K562 (cell line): Measurements from ENCODE around the gene ATP1A3. TPM values are rescaled to one million over a fixed set of nuclear protein-coding genes. Genes with fewer than 3 reads are reported as not detected.
A peak's percentile ranks its signal among the peaks of the same experiment; 100 is the strongest.

Source experiments
- ATAC-seq: fragments of 200-7000 bp; cut with Tn5 transposase; 3 replicates; pipeline ENCODE4 v1.9.1; 2020; ENCODE audit warnings: moderate library complexity
- BruUV-seq: library from RNA; stranded (reverse); fragments of 400-500 nt; replicated peaks from 2 replicates; lab custom pipeline; 2021; lab: Mats Ljungman, UMichigan
- CTCF ChIA-PET: fragments of 300-600 bp; formaldehyde crosslinking; extraction: SDS; loops from one replicate; lab custom pipeline; 2021; ENCODE audit warnings: low intra/inter-chr PET ratio; lab: Yijun Ruan, JAX
- POLR2A ChIA-PET: fragments of 300-600, 350-650 bp; sonication (Branson Sonifier 250); formaldehyde crosslinking; extraction: SDS; loops from one replicate; lab custom pipeline; 2021; ENCODE audit warnings: antibody characterized with exemption, inconsistent platforms; lab: Yijun Ruan, JAX
- DNase-seq, 4 experiments: peaks; one replicate each; pipeline versions ENCODE4 v3.0.0 to v3.0.0-alpha.2; 2011 to 2018; ENCODE audit warnings: low spot score in 3 of 4, mixed read lengths in 3 of 4; ENCODE audit errors: extremely low read depth in 1 of 4
- FAIRE-seq: peaks from 2 replicates; lab custom pipeline; 2011; peaks lifted over from hg19 to GRCh38; lab: Jason Lieb, UNC
- H2AFZ ChIP-seq: 2 replicates; pipeline ENCODE4 v1.6.0; 2011; ENCODE audit warnings: low read depth, low read length, control low read depth, inconsistent platforms
- H3K27ac ChIP-seq: fragments of 200-600 bp; 3 replicates; pipeline ENCODE4 v1.8.0; 2011; ENCODE audit warnings: low read depth, mild to moderate bottlenecking, control low read depth, inconsistent platforms, low read length, moderate library complexity, mixed read lengths; ENCODE audit errors: extremely low read depth
- H3K27me3 ChIP-seq, 2 experiments: fragments of 300-600 bp in 1 of 2; 2 replicates in 1 of 2; 3 replicates in 1 of 2; pipeline versions ENCODE4 v1.6.0 to v1.8.0; 2011; ENCODE audit warnings: inconsistent platforms in 2 of 2, low read length in 2 of 2, mild to moderate bottlenecking in 1 of 2, mixed read lengths in 1 of 2, moderate library complexity in 1 of 2; ENCODE audit not compliant: control insufficient read depth in 2 of 2, insufficient read depth in 2 of 2
- H3K36me3 ChIP-seq: fragments of 300-600 bp; 3 replicates; pipeline ENCODE4 v1.8.0; 2011; ENCODE audit warnings: mild to moderate bottlenecking, low read length, inconsistent platforms; ENCODE audit not compliant: control insufficient read depth, insufficient read depth
- H3K4me1 ChIP-seq, 2 experiments: fragments of 200-600 bp in 1 of 2; replicated peaks in 1 of 2; 2 replicates in 1 of 2; 3 replicates in 1 of 2; pipeline versions ENCODE4 v1.5.1 to v1.8.0; 2011; ENCODE audit warnings: inconsistent platforms in 2 of 2, low read length in 2 of 2, mild to moderate bottlenecking in 1 of 2, mixed read lengths in 1 of 2, moderate library complexity in 1 of 2; ENCODE audit not compliant: control insufficient read depth in 2 of 2, insufficient read depth in 2 of 2
- H3K4me2 ChIP-seq: 2 replicates; pipeline ENCODE4 v1.6.1; 2011; ENCODE audit warnings: low read length, control low read depth, inconsistent platforms, mixed read lengths; ENCODE audit not compliant: insufficient read depth
- H3K4me3 ChIP-seq: fragments of 200-600 bp; sonication (generic), shearing (Covaris generic); 2 replicates; pipeline ENCODE4 v1.5.1; 2016; ENCODE audit warnings: control low read depth, inconsistent platforms
- H3K79me2 ChIP-seq: fragments of 200-600 bp; 3 replicates; pipeline ENCODE4 v1.8.0; 2011; ENCODE audit warnings: low read length, inconsistent platforms; ENCODE audit not compliant: control insufficient read depth, insufficient read depth
- H3K9ac ChIP-seq, 2 experiments: 2 replicates each; pipeline versions ENCODE4 v1.6.0 to v1.6.1; 2011; ENCODE audit warnings: low read depth in 2 of 2, low read length in 2 of 2, control low read depth in 1 of 2, inconsistent platforms in 1 of 2, mild to moderate bottlenecking in 1 of 2, mixed read lengths in 1 of 2; ENCODE audit not compliant: insufficient read depth in 1 of 2
- H3K9me1 ChIP-seq: one replicate; pipeline ENCODE4 v1.6.0; 2011; ENCODE audit warnings: inconsistent platforms, mild to moderate bottlenecking, low read length, moderate library complexity; ENCODE audit not compliant: control insufficient read depth, insufficient read depth
- H3K9me3 ChIP-seq: replicated peaks from 2 replicates; pipeline ENCODE4 v1.5.1; 2011; ENCODE audit warnings: low read depth, low read length, inconsistent platforms; ENCODE audit not compliant: control insufficient read depth, insufficient read depth
- H4K20me1 ChIP-seq: replicated peaks from 2 replicates; pipeline ENCODE4 v1.6.1; 2011; ENCODE audit warnings: low read length, inconsistent platforms, mixed read lengths; ENCODE audit not compliant: control insufficient read depth, insufficient read depth
- CREM ChIP-seq: IDR thresholded peaks from 2 replicates; pipeline ENCODE4 v1.6.1; 2014; ENCODE audit warnings: antibody characterized with exemption, low read depth
- HCFC1 ChIP-seq: IDR thresholded peaks from 2 replicates; pipeline ENCODE4 v1.6.1; 2012; ENCODE audit warnings: low read depth, low read length, improper control_type of control experiment
- JUN ChIP-seq, 2 experiments: sonication (generic) in 1 of 2; formaldehyde crosslinking in 1 of 2; IDR thresholded peaks; 2 replicates each; pipeline versions ENCODE4 v1.6.1 to v1.8.0; 2012 to 2022; ENCODE audit warnings: borderline replicate concordance in 2 of 2, mild to moderate bottlenecking in 2 of 2, improper control_type of control experiment in 1 of 2, low read depth in 1 of 2, low read length in 1 of 2, missing genetic modification reagents in 1 of 2
- PATZ1 ChIP-seq: fragments of 250-450 bp; sonication (Bioruptor Pico); IDR thresholded peaks from 2 replicates; pipeline ENCODE4 v1.5.0; 2020; ENCODE audit warnings: mild to moderate bottlenecking, borderline replicate concordance
- PKNOX1 ChIP-seq: fragments of 450-650 bp; IDR thresholded peaks from 2 replicates; pipeline ENCODE4 v1.6.1; 2016
- POU5F1 ChIP-seq: fragments of 150-350 bp; IDR thresholded peaks from 2 replicates; pipeline ENCODE4 v1.6.1; 2014; ENCODE audit warnings: borderline replicate concordance, low read length, low read depth, mild to moderate bottlenecking; ENCODE audit not compliant: partially characterized antibody
- RAD21 ChIP-seq, 2 experiments: fragments of 250-450 bp in 1 of 2; fragments of 450-650 bp in 1 of 2; sonication (Bioruptor Pico) in 1 of 2; formaldehyde crosslinking in 1 of 2; IDR thresholded peaks in 1 of 2; conservative IDR thresholded peaks in 1 of 2; 2 replicates each; pipeline versions ENCODE4 v1.4.0 to v1.8.0; 2020 to 2022; ENCODE audit warnings: mild to moderate bottlenecking in 2 of 2, moderate library complexity in 1 of 2
- RCOR1 ChIP-seq, 2 experiments: IDR thresholded peaks; 2 replicates each; pipeline ENCODE4 v1.6.1; 2012; ENCODE audit warnings: low read depth in 2 of 2, low read length in 2 of 2, borderline replicate concordance in 1 of 2, improper control_type of control experiment in 1 of 2
- SIX5 ChIP-seq, 2 experiments: IDR thresholded peaks; 2 replicates each; pipeline ENCODE4 v1.6.1; 2011; ENCODE audit warnings: low read length in 2 of 2, borderline replicate concordance in 1 of 2, low read depth in 1 of 2, mild to moderate bottlenecking in 1 of 2, moderate library complexity in 1 of 2; ENCODE audit not compliant: insufficient read depth in 1 of 2
- TCF7 ChIP-seq: sonication (generic); IDR thresholded peaks from 2 replicates; pipeline ENCODE4 v1.6.1; 2016; ENCODE audit warnings: antibody characterized with exemption, borderline replicate concordance
- TFAP4 ChIP-seq: sonication (generic); formaldehyde crosslinking; IDR thresholded peaks from 2 replicates; pipeline ENCODE4 v1.8.0; 2022; ENCODE audit warnings: missing genetic modification reagents, mild to moderate bottlenecking, moderate library complexity, borderline replicate concordance
- WGBS: fragments of 100-300 bp; shearing (Covaris generic); methylation state at CpG from one replicate; pipeline ENCODE4 v1.1.6; 2016; ENCODE audit warnings: low coverage, mixed read lengths; ENCODE audit not compliant: insufficient coverage; ENCODE audit errors: missing lambda C conversion rate; 5-methylcytosine and 5-hydroxymethylcytosine counted together
- in situ Hi-C: fragments of 300-500 bp; cut with MboI; formaldehyde crosslinking; loops from 4 replicates; pipeline ENCODE4 v1.15.0; 2018; ENCODE audit warnings: inconsistent platforms, mixed read lengths
- intact Hi-C: fragments of 100-400 bp; cut with micrococcal nuclease; formaldehyde crosslinking; loops from 2 replicates; pipeline ENCODE4 v1.14.2; 2022
- polyA plus RNA-seq, 8 experiments: library from polyadenylated mRNA; depleted of rRNA in 4 of 8; stranded (reverse) in 5 of 8; unstranded in 3 of 8; fragments of >200 nt; fragmentation: Nextera tagmentation in 2 of 8; fragmentation: Illumina TruSeq in 1 of 8; extraction: Ambion mirVana in 2 of 8; extraction: Trizol in 1 of 8; gene quantifications; 2 replicates each; pipeline versions ENCODE4 v1.2.1 to v1.2.3, GENCODE V29; 2011 to 2014; ENCODE audit warnings: inconsistent platforms in 1 of 8, missing spikeins in 1 of 8
- total RNA-seq, 7 experiments: library from RNA; depleted of rRNA in 6 of 7; stranded (reverse); fragments of >200 nt in 6 of 7; fragmentation: Illumina TruSeq in 2 of 7; extraction: Trizol in 2 of 7; gene quantifications; 2 replicates each; pipeline versions ENCODE4 v1.2.1 to v1.2.3, GENCODE V29; 2011 to 2021; ENCODE audit warnings: low replicate concordance in 1 of 7

ATP1A3 gene
- total and polyA plus RNA-seq, 9 of the 15 experiments (the other 6 are each of a cell fraction or from before 2014, with no cell fraction given) = 0.03 to 1.0 (median 0.17) TPM; not detected in 3

DNA sequence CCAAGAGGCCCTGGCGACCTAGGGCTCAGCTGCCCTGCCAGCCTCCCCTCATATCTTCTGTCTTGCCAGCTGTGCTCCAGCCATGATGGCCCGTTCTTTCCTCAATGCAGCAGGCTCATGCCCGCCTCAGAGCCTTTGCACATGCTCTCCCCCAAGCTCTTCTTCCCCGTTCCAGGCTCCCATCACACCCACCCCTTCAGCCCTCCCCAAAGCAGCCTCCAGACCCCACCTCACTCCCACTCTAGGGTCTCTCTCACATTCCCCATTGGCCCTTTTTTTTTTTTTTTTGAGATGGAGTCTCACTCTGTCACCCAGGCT is 29.9 kb upstream of the ATP1A3 start (continued):
- TF ChIP-seq PATZ1 (CRISPR knock-in tag) (no peak), TFAP4 (0 out of 2 replicates have a peak, but pooled peaks have one; percentile 10), POU5F1 (no peak)
- TF ChIP-seq, all 486 proteins: peak for 2

DNA sequence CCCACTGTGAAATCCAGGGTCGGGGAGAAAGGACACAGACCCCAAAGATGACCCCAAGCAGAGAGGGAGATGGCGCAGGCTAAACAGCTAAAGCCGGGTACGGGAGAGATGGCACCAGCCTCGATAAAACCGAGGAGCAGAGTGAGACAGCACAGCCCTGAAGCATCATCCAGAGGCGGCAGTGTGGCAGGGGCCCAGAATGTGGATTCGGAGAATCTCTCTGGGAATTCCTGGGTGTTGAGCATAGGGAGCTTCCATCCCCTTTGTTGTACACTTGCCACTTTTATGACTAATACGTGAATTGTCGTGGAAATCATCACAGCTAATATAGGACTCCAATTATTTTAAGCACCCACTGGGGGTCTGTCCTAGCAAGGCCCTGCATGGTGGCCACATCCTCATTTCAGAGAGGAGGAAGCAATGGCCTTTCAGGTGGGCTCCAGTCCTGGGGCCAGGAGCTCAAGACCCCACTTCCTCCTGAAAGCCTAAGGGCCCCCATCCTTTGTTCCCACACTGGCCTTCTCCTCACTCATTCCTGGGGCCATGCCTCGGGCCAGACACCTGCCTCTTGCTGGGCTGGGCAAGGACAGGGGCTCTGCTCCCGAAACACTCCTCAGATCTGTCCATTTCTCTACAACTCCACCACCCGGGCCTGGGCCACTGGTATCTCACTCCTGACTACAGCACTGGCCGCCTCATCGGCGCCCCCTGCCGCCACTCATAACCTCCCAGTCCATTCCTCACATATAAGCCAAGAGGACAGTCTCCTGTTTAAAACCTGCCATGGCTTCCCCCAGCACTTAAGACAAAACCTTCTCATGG is 29.3 kb upstream of the ATP1A3 start:
- BruUV-seq = no TSS peak
- FAIRE-seq (peak; percentile 90), ATAC-seq (peak; percentile 96), DNase-seq (peak; percentile 60 to 81 (median 67))
- Histone ChIP-seq H3K4me3 (no peak overlapping the region), H2AFZ (no peak overlapping the region), H3K9me1 (no peaks in the 10 kb centered on the region), H3K27me3 (peaks cover 6 to 25% of the 10 kb centered on the region in 2 experiments; a peak in 4 of 5 replicates), H3K4me1 (peaks cover 9 to 19% of the 10 kb centered on the region in 2 experiments), H3K4me2 (no peak overlapping the region), H3K36me3 (no peaks in the 10 kb centered on the region), H4K20me1 (0 out of 2 replicates have a peak, but pooled peaks cover 4% of the 10 kb centered on the region), H3K9ac (no peak overlapping the region), H3K9me3 (no peaks in the 10 kb centered on the region), H3K79me2 (no peaks in the 10 kb centered on the region), H3K27ac (no peak overlapping the region)
- ChIA-PET CTCF (interaction anchor here (0.6 to 1.1 kb wide), 4 partner anchors 14 to 164 kb away, joined by 3 read pairs; no protein-coding TSS in a partner anchor), POLR2A (no interaction called here)
- in situ Hi-C loops = no loop called here
- 38% methylated on average over 17 of the region's 17 CpGs for WGBS
- intact Hi-C loops = loop anchor here (1.0 kb wide), 2 partner anchors 25 to 65 kb away; no protein-coding TSS in a partner anchor
- TF ChIP-seq HCFC1 (peak; percentile 23; the same call in 1 of the 2 replicates), SIX5 (IDR thresholded peaks at IDR 0.05; ENCODE audit: borderline replicate concordance in 1 of 2, insufficient read depth in 1 of 2, low read depth in 1 of 2, low read length in 2 of 2) (no peak), CREM (peak; percentile 12; the same call in 1 of the 2 replicates), PKNOX1 (0 out of 2 replicates have a peak, but pooled peaks have one; percentile 12), JUN (IDR thresholded peaks at IDR 0.05; ENCODE audit: borderline replicate concordance, low read depth, low read length) (0 out of 2 replicates have a peak, but pooled peaks have one; percentile 6), JUN (CRISPR knock-in tag; IDR thresholded peaks at IDR 0.05; ENCODE audit: borderline replicate concordance) (no peak), RAD21 (CRISPR knock-in tag; conservative IDR thresholded peaks at IDR 0.05 in 1 of 2, IDR thresholded peaks at IDR 0.05 in 1 of 2) (peak; percentile 84 to 95), TCF7 (0 out of 2 replicates have a peak, but pooled peaks have one; percentile 1), TFAP4 (peak; percentile 32; the same call in 1 of the 2 replicates), RCOR1 (IDR thresholded peaks at IDR 0.05; ENCODE audit: borderline replicate concordance in 1 of 2, low read depth in 2 of 2, low read length in 2 of 2) (peak in 1 of 2 experiments; percentile 55; a peak in 1 of 4 replicates)
